Vagina (tissue), 2 donors: ENCODE data around the gene ALDH3A1.

Experiments
- POLR2A ChIP-seq, 2 donors: fragments of 450-650 bp; IDR thresholded peaks; one replicate each; pipeline ENCODE4 v1.6.1; 2017; ENCODE audit warnings: antibody characterized with exemption in 2 of 2, mild to moderate bottlenecking in 2 of 2, moderate library complexity in 2 of 2
- TF ChIP-seq, protein P1 (sequence below), 3 experiments: fragments of 450-650 bp in 2 of 3; fragments of 200-600 bp in 1 of 3; sonication (generic) in 1 of 3; IDR thresholded peaks; one replicate each; pipeline ENCODE4 v1.5.1; 2017 to 2019; ENCODE audit warnings: antibody characterized with exemption in 3 of 3, mild to moderate bottlenecking in 2 of 3, moderate library complexity in 2 of 3

DNA sequence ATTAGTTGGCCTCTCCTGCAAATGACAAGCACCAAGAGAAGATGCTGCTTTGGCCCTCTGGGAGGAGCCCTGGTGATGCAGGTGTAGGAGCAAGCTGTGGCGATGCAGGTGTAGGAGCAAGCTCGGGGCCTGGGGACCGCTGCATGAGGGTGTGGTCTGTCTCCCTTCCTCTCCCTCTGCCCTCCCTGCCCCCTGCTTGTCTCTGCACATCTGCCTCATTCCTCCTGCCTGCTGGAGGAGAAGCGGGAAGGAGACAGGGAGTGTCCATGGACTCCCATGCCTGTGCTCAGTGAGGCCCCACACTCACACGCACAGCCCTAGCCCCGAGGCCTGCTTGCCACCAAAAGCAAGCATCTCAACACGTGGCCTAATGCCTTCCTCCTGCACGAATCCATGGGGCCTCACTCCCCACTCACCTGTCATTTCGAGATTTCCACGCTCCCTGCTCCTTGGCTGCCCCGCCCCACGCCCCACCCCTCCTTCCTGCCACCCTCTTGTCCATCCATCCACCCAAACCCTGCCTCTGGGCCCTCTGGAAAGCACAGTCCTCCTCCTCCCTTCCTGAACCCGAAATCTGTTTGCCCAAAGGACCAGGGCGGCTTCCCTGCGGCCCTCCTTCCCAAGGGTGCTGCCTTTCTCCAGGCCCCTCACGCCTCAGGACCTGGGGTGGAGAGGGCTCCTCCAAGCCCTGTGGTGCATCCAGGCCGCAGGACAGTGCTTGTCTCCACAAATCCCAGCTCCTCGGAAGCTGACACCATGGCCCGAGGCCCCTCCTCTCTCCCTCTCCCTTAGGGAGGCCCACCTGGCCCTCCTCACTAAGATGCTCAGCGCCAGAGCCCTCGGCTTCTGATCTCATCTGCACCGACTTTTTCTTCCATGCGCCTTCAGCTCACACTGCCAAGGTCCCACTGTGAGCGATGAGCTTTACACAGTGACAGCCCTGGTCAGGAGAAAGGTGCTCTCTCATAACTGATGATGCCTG is 11.8 kb upstream of the ALDH3A1 start:
- TF ChIP-seq, protein P1, sequence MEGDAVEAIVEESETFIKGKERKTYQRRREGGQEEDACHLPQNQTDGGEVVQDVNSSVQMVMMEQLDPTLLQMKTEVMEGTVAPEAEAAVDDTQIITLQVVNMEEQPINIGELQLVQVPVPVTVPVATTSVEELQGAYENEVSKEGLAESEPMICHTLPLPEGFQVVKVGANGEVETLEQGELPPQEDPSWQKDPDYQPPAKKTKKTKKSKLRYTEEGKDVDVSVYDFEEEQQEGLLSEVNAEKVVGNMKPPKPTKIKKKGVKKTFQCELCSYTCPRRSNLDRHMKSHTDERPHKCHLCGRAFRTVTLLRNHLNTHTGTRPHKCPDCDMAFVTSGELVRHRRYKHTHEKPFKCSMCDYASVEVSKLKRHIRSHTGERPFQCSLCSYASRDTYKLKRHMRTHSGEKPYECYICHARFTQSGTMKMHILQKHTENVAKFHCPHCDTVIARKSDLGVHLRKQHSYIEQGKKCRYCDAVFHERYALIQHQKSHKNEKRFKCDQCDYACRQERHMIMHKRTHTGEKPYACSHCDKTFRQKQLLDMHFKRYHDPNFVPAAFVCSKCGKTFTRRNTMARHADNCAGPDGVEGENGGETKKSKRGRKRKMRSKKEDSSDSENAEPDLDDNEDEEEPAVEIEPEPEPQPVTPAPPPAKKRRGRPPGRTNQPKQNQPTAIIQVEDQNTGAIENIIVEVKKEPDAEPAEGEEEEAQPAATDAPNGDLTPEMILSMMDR (IDR thresholded peaks at IDR 0.05) = no peak
- TF ChIP-seq POLR2A (IDR thresholded peaks at IDR 0.05) = no peak
